GM18517 (cell line): ENCODE results near the gene AGAP3.

ENCODE experiments used
- ATAC-seq: cut with Tn5 transposase; IDR thresholded peaks from one replicate; pipeline ENCODE4 v1.9.1; 2021; ENCODE audit warnings: mild to moderate bottlenecking, moderate library complexity; ENCODE audit not compliant: unreplicated experiment

Gene AGAP3

GRCh38 chr7:151087245-151088018 is 1.2 kb downstream of the AGAP3 start:
- ATAC-seq: peak; percentile 27

- ATAC-seq: no peak
Observed at GRCh38 chr7:151088019-151088855, 2.0 kb downstream of the AGAP3 start.

DNA sequence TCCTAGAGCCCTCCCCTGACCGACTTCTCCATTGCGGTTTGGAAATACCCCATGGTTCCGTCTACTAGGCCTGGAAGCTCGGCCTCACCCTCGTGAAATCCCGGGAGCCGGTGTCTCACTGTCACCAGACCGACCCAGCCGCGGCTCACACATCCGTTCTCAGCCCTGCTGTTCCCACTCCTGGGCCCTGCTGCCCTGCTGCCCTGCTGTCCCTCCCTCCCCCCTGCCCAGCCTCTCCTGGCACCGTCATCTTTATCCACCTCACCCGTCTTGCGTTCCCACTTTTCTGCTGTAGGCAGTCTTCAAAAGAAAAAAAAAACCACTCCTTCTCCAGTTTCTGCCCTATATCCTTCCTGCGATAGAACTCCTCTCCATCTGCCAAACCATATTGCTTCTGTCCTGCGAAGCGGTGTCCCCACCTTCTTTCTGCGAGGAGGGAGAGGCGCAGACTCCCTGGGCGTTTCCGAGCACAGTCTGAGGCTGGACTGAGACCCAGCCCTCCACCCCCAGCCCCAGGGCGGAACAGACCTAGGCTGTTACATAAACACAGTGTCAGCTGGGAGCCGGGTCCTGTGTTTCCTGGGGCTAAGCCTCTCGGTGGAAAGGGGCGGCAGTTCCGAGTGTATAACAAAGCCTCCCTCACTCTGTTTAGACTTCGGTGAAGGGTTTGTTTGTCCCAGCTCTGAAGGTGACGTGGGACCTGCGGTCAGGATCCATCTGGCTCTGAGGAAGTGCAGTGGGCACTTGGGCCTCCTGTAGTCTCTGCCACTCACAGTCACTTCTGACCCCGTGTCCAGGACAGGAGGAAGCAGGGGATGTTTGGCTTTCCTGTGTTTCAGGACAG is 2.8 kb downstream of the AGAP3 start:
- ATAC-seq: no peak

GRCh38 chr7:151089893-151090730 is 3.8 kb downstream of the AGAP3 start:
- no peak for ATAC-seq

- ATAC-seq: no peak
Observed at GRCh38 chr7:151091003-151091402, 4.7 kb downstream of the AGAP3 start.

- no peak for ATAC-seq
Observed at GRCh38 chr7:151091431-151091830, 5.2 kb downstream of the AGAP3 start.

DNA sequence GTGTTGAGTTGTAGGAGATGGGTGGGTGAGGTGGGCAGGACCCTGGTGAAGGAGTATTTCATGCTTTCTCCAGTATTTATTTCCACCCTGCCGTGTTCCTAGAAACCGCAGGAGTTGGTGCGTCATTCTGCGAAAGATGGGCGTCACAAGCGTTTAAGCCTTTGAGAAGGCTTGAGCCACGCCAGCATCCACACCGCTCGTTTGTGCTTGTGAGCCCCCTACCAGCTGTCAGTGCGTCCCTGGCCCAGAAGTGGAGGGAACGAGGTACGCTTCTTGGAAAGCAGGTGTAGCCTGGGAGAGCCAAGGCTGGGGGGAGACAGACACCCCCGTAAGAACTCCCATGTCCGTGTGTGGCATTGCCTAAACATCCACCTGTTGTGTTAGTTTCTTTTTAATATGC is 5.7 kb downstream of the AGAP3 start:
- no peak for ATAC-seq

- ATAC-seq: no peak
Observed at GRCh38 chr7:151093748-151094147, 7.5 kb downstream of the AGAP3 start.

GRCh38 chr7:151094675-151095074 is 8.4 kb downstream of the AGAP3 start:
- no peak for ATAC-seq

DNA sequence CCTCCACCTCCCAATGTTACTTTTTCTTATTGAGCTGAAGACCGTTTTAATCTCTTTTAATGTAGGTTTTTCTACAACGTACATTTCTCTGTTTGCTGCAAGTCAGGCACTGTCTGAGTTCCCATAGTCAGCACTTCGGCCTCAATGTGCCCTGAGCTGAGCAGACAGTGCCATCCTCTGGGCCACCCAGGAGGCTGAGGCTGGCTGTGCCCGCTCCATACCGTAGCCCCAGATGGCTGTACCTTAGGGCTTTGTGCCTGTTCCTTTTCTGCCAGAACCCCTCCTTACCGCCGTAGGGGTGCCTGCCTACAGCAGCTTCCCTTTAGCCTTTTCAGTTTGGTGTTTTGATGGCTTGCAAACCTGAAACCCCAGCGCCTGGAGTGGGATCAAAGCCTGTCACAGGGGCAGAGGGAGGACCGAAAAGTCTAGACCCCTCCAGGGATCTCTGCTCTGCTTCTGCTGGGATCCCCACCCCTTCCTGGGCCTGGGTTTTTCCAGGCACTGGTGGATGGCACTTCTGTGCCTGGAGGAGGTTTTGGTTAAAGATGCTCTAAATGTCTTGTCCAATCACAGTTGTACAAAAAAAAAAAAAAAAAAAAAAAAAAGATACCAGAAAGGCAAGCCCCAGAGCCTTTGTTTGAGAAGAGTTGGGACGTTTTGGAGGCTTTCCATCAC is 9.0 kb downstream of the AGAP3 start:
- ATAC-seq: no peak

- ATAC-seq: no peak
Observed at GRCh38 chr7:151095828-151096475, 9.7 kb downstream of the AGAP3 start.

DNA sequence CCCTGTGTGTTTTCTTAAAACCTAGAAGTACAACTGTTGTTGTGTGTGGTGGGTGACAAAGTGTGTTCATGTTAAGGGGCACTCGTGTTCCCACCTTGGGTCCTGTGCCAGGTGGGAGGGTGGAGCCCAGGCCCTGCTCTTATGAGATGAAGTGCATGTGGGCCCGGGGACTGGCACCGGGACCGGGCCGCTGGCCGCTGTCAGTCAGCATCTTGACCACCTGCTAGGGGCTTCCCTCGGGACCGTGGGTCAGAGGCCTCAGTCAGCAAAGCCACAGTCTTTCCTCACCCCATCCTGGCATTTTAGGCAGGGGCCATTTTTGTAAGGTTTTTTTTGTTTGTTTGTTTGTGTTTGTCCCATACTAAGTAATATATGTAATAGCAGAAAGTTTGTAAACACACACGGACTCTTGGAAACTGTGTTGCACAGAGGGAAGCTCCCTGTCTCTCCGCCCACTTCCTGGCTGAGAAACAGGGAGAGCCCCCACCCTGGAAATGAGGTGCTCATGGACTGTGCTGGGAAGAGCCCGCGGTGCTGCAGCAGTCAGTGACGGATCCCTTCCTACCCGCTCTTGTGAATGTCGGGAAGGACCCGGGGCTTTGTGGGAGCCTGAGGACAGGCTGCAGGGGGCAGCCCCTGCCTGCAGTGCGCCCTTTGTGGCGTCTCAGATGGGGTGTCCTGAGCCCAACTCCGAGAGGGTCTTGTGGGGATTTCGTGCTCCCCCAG is 13.4 kb downstream of the AGAP3 start:
- no peak for ATAC-seq

DNA sequence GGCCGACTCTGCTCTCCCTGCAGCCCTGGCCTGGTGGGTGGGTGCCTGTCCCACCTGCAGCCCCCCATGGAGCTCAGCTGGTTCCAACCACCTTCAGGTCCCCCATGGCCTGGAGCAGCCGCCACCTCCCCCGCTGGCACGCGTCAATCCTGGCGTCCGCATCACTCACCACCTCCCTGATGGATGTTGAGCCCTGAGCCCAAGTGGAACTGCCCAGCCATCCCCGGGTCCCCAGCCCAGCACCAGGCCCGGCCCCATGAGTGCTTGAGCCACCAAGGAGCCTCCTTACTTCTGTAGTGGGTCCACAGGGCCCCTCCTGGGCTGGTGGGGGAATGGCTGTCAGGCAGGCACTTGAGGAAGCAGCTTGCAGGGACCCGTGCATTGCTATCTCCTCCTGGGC is 14.6 kb downstream of the AGAP3 start:
- ATAC-seq: no peak

DNA sequence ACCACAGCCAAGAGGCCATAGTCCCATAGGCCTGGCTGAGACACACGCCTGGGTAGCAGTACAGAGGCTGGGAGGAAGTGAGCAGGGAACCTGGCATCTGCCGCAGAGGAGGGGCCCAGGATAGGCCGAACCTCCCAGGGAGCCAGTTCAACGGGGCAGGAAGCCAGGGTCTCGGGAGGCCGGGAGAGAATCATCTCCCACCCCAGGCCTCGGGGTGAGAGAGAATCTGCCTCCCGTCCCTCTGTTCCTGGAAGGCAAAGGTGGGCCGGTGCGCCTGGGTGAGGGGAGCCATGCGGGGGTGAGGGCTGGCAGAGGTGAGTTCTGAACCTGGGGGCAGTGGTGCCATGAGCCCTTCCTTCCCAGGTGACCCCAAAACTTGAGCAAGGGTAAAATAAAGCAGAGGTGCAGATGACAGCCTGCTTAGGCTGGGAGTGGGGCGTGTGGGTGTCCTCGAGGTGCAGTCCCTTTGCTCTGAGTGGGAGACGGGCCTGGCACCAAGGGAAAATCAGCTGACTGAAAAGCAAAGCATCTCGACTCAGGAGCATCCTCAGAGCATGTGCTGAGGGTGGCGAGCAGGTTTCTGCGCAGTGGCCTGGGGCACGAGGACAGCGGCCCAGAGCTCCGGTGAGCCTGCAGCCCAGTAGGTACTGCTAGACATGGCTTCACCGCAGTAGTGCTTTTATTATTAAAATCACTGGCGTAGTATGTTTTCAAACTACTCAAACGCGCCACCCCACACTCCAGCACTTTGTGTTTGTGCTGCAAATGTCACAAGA is 15.5 kb downstream of the AGAP3 start:
- ATAC-seq: no peak

DNA sequence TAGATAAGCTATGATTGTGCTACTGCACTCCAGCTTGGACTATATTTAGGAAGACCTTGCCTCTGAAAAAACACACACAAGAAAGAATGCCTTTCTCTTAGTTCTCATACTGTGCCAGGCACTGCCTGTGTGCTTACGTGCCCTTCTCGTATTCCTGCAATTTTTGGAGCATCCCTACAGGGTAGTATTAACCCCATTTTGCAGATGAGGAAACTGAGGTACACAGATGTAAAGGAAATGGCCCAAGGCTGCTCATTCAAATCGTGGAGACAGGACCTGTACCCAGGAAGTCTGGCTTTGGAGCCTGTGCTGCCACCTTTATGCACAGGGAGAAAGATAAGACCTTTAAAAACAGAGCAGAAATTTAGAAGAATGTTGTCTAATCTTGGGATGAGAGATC is 16.7 kb downstream of the AGAP3 start:
- no peak for ATAC-seq

- no peak for ATAC-seq
Observed at GRCh38 chr7:151103973-151104372, 17.7 kb downstream of the AGAP3 start.

- no peak for ATAC-seq
Observed at GRCh38 chr7:151104411-151105235, 18.3 kb downstream of the AGAP3 start.
